A549 treated with dexamethasone at 1 μM for 4 hours (cell line): Measurements from ENCODE around the gene CFAP107. TPM values are rescaled to one million over a fixed set of nuclear protein-coding genes. Genes with fewer than 3 reads are reported as not detected.

Experiments
- total RNA-seq: library from RNA; stranded (reverse); fragments of 200-300 nt; extraction: Qiagen RNA extraction; gene quantifications from 5 replicates; pipeline ENCODE4 v1.2.3, GENCODE V29; 2022

The CFAP107 gene
- total RNA-seq, result not detected in 5 replicates

GRCh38 chr1:12745992-12746323, at the start of gene CFAP107:
Gene CFAP107 (plus strand): TSS chr1:12746200. CDS start chr1:12746431, 231 bp downstream.

GRCh38 chr1:12715896-12716437, 30.0 kb upstream of the CFAP107 start, which contains the start of gene AADACL3:
Gene AADACL3 (plus strand): TSS chr1:12716110. CDS start chr1:12716177, 67 bp downstream.

GRCh38 chr1:12773438-12773837, 27.4 kb downstream of the CFAP107 start, which contains the start of gene PRAMEF12:
Gene PRAMEF12 (plus strand): TSS chr1:12773738. CDS start chr1:12774868, 1,130 bp downstream.

GRCh38 chr1:12791097-12791496, 45.1 kb downstream of the CFAP107 start, which contains the start of gene PRAMEF1:
Gene PRAMEF1 (plus strand): TSS chr1:12791397. CDS start chr1:12793228, 1,831 bp downstream.

Other genes starting within 250 kb of the CFAP107 start
- 41.9 to 52.6 TPM (median 50.9 TPM) in 5 replicates for gene DHRS3, start 128.0 kb upstream of the CFAP107 start, total RNA-seq
- gene AADACL4, start 102.1 kb upstream of the CFAP107 start, total RNA-seq, result not detected in 5 replicates
- gene AADACL3, start 30.1 kb upstream of the CFAP107 start, total RNA-seq, result not detected in 5 replicates
- not detected in 5 replicates for gene PRAMEF12, start 27.5 kb downstream of the CFAP107 start, total RNA-seq
- gene PRAMEF1, start 45.2 kb downstream of the CFAP107 start, total RNA-seq, result 0.05 to 0.13 TPM (median 0.09 TPM) in 5 replicates
- gene PRAMEF11, start 85.2 kb downstream of the CFAP107 start, total RNA-seq, result not detected in 5 replicates
- not detected in 5 replicates for gene HNRNPCL1, start 102.5 kb downstream of the CFAP107 start, total RNA-seq
- gene PRAMEF2, start 110.9 kb downstream of the CFAP107 start, total RNA-seq, result 0.07 to 0.24 TPM (median 0.13 TPM) in 5 replicates
- gene PRAMEF4, start 140.0 kb downstream of the CFAP107 start, total RNA-seq, result 0.06 TPM in 1 of 5 replicates, not detected in the others
- gene PRAMEF10, start 152.1 kb downstream of the CFAP107 start, total RNA-seq, result not detected in 5 replicates
- 0.07 to 0.15 TPM (median 0.12 TPM) in 3 of 5 replicates, not detected in the others for gene PRAMEF7, start 170.4 kb downstream of the CFAP107 start, total RNA-seq
- not detected in 5 replicates for gene PRAMEF6, start 201.4 kb downstream of the CFAP107 start, total RNA-seq